ENCODE data around the gene PITHD1.
"Not testable (repeated sequence)": the region's sequence is repeated elsewhere in the genome, so short reads cannot be mapped to it uniquely, and the experiment has no call there.

PITHD1 gene

DNA sequence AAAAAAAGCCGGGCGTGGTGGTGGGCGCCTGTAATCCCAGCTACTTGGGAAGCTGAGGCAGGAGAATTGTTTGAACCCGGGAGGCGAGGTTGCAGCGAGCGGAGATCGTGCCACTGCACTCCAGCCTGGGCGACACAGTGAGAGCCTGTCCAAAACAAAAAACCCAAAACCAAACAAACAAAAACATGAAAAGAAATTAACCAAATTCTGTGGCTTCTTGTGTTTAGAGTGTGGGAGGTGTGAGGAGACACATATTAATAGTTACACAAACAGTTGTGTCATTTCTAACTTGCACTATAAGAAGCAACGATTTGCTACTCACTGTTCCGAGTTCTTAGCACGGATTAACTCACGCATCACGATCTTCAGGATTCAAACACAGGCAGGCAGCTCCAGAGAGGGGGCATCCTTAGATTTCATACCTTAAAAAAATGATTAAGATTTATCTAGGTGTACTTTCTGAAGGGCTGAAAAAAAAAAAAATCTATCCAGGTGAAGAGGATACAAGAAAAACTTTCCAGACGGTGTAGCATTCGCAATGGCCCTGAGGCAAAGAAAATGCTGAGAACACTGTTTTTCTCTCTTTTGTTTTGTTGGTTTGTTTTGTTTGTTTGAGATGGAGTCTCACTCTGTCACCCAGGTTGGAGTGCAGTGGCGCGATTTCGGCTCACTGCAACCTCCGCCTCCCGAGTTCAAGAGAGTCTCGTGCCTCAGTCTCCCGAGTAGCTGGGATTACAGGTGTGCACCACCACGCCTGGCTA lies 47.7 kb downstream of the PITHD1 start:
- DNase-seq (ENCODE audit: low read depth in 2 of 2): no peak

DNA sequence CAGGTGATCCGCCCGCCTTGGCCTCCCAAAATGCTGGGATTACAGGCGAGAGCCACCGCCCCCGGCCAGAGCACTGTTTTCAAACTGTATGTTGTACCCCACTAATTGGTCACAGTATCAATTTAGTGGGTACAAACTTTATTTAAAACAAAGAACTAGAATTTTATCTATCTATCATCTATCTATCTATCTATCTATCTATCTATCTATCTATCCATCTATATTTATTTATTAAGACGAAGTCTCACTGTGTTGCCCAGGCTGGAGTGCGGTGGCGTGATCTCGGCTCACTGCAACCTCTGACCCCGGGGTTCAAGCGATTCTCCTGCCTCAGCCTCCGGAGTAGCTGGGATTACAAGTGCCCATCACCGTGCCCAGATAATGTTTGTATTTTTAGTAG lies 48.4 kb downstream of the PITHD1 start:
- not testable (repeated sequence) for DNase-seq (ENCODE audit: low read depth in 2 of 2)

DNA sequence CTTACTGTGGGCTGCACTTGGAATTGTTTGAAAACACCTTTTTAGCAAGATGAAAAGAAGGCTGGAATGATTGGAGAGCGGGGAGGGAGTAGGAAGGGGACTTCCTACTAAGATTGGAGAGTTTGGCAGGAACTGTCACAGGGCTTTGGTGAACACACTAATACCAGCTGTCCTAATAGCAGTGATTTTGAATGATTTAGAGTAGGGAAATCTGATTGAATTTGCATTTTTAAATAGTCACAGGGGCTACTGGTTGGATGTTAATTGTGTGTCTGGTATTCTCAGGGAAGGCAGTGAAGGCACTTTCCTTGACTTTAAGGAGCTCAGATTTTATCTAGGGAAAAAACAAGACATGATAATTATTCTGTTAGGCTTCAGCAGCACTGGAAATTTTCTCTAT lies 49.5 kb downstream of the PITHD1 start:
- no peak for DNase-seq (ENCODE audit: low read depth in 2 of 2)

DNA sequence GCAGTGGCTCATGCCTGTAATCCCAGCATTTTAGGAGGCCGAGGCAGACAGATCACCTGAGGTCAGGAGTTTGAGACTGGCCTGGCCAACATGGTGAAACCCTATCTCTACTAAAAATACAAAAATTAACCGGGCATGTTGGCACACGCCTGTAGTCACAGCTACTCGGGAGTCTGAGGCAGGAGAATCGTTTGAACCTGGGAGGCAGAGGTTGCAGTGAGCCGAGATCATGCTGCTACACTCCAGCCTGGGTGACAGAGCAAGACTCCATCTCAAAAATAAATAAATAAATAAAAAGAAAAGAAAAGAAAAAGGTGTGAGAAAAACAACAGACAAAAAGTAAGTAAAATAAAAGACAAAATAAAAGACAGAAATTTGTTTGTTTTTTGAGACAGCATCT lies 55.9 kb downstream of the PITHD1 start:
- not testable (repeated sequence) for DNase-seq (ENCODE audit: low read depth in 2 of 2)

DNA sequence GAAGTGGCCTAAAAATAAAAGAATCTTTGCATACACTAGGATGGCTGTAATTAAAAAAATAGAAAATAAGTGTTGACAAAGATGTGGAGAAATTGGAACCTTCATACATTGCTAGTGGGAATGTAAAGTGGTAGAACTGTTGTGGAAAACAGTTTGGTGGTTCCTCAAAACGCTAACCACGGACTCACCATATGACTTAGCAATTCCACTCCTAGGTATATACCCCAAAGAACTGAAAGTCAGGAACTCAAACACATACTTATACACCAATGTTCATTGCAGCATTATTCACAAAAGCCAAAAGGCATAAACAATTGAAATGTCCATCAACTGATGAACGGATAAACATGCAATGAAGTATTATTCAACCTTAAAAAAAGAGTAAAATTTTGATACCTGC lies 57.8 kb downstream of the PITHD1 start:
- DNase-seq (ENCODE audit: low read depth in 2 of 2): no peak
